Upper lobe of left lung (tissue), 6 donors: Measurements from ENCODE around the gene MATN4. TPM values are rescaled to one million over a fixed set of nuclear protein-coding genes. Genes with fewer than 3 reads are reported as not detected.

Experiments
- ATAC-seq, 2 donors: fragments of 200-7000 bp; cut with Tn5 transposase; one replicate each; pipeline ENCODE4 v1.9.1; 2022; ENCODE audit warnings: mild to moderate bottlenecking in 2 of 2, moderate library complexity in 2 of 2; ENCODE audit not compliant: low FRiP score in 2 of 2
- DNase-seq, 2 donors: peaks; one replicate each; pipeline ENCODE4 v3.0.0-alpha.2; 2019 to 2020
- H3K27ac ChIP-seq, 4 donors: fragments of 200-600 bp; sonication (generic); one replicate each; pipeline ENCODE4 v1.5.1; 2016 to 2019
- H3K27me3 ChIP-seq, 4 donors: fragments of 200-600 bp; sonication (generic); one replicate each; pipeline ENCODE4 v1.5.1; 2017 to 2019
- H3K36me3 ChIP-seq, 4 donors: fragments of 200-600 bp; sonication (generic); one replicate each; pipeline ENCODE4 v1.5.1; 2016 to 2019
- H3K4me1 ChIP-seq, 4 donors: fragments of 200-600 bp; sonication (generic); one replicate each; pipeline ENCODE4 v1.5.1; 2018 to 2019
- H3K4me3 ChIP-seq, 4 donors: fragments of 200-600 bp; sonication (generic); one replicate each; pipeline ENCODE4 v1.5.1; 2017 to 2019; ENCODE audit warnings: mild to moderate bottlenecking in 2 of 4, moderate library complexity in 1 of 4
- H3K9me3 ChIP-seq, 4 donors: fragments of 200-600 bp; sonication (generic); one replicate each; pipeline ENCODE4 v1.5.1; 2018 to 2019
- EP300 ChIP-seq, 4 donors: sonication (generic); formaldehyde crosslinking; IDR thresholded peaks; one replicate each; pipeline ENCODE4 v1.5.1; 2017; ENCODE audit warnings: antibody characterized with exemption in 4 of 4, control low read depth in 2 of 4
- POLR2A ChIP-seq, 4 donors: fragments of 450-650 bp; IDR thresholded peaks; one replicate each; pipeline ENCODE4 v1.5.1; 2016 to 2017; ENCODE audit warnings: antibody characterized with exemption in 4 of 4, mild to moderate bottlenecking in 2 of 4
- POLR2AphosphoS5 ChIP-seq, 2 donors: sonication (generic); formaldehyde crosslinking; IDR thresholded peaks; one replicate each; pipeline ENCODE4 v1.5.1; 2017; ENCODE audit warnings: antibody characterized with exemption in 2 of 2
- WGBS, 2 donors: methylation state at CpG; one replicate each; pipeline ENCODE4 v1.1.5; 2017 to 2018; 5-methylcytosine and 5-hydroxymethylcytosine counted together
- total RNA-seq, 6 donors: library from RNA; depleted of rRNA in 4 of 6; stranded (reverse); fragments of >200 nt in 4 of 6; gene quantifications; one replicate each; pipeline versions ENCODE4 v1.1.0 to v1.2.1, GENCODE V29; 2016 to 2021
- TF ChIP-seq, protein P1 (sequence below), 6 experiments: fragments of 450-650 bp in 4 of 6; fragments of 200-600 bp in 2 of 6; sonication (generic) in 2 of 6; IDR thresholded peaks; one replicate each; pipeline ENCODE4 v1.5.1; 2016 to 2019; ENCODE audit warnings: antibody characterized with exemption in 6 of 6
- donor health status: DM: no; HTN: no; CAD: no; lungs with moderate emphysema.
- donor health status: DM: no; HTN: yes; CAD: no; lungs with severe emphysema.

Gene MATN4, protein sequence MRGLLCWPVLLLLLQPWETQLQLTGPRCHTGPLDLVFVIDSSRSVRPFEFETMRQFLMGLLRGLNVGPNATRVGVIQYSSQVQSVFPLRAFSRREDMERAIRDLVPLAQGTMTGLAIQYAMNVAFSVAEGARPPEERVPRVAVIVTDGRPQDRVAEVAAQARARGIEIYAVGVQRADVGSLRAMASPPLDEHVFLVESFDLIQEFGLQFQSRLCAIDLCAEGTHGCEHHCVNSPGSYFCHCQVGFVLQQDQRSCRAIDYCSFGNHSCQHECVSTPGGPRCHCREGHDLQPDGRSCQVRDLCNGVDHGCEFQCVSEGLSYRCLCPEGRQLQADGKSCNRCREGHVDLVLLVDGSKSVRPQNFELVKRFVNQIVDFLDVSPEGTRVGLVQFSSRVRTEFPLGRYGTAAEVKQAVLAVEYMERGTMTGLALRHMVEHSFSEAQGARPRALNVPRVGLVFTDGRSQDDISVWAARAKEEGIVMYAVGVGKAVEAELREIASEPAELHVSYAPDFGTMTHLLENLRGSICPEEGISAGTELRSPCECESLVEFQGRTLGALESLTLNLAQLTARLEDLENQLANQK
- total RNA-seq, result under 1 TPM in 2 of 6 donors, not detected in 4; 0.30 to 0.44 TPM

DNA sequence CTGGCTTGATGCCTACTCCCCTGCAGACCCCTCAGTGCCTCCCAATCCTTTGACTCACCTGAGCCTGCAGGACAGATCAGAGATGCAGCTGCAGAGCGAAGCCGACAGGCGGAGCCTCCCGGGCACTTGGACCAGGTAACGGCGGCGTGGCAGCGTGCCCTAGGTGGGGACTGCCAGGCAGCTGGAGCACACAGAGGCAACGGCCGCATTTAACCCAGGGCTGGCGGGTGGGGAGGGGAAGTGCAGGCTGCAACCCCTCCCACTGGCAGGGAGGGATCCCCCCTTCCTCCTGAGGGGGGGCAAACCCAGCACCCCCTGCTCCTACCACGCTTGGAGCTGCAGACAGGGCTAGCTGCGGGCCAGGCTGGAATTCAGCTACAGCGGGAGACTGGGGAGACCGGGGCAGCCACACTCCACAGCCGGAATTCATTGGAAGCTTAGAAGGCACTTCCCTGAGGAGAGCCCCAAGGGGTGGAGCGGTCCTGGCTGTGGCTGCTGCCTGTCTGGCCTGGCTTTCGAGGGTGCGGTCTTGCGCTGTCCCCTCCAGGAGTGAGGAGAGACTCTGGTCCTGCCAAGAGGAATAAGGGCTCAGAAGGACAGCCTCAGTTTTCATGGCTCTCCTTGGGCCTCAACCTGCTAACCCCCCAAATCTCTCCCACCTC is at the start of gene MATN4:
MATN4 (minus strand) TSS at position 183 of the 662 bp plus-strand sequence. CDS start 2,717 bp downstream, outside the sequence.
- Histone ChIP-seq H3K27ac (peak within 1 kb of the TSS in 1 of 4 donors; percentile 51), H3K27me3 (peaks cover 0 to 15% (median 4%) of the 10 kb centered on the region in 4 donors), H3K36me3 (no peaks in the 10 kb centered on the region), H3K9me3 (no peaks in the 10 kb centered on the region), H3K4me1 (peaks cover 0 to 27% (median 9%) of the 10 kb centered on the region in 4 donors), H3K4me3 (peak within 1 kb of the TSS in 1 of 4 donors; percentile 12)
- DNase-seq (peak; percentile 73 to 89), ATAC-seq (peak; percentile 61 to 74)
- WGBS, 2 donors, result 28 to 60% methylated on average over 3 to 18 of the region's 20 CpGs
- TF ChIP-seq, protein P1, sequence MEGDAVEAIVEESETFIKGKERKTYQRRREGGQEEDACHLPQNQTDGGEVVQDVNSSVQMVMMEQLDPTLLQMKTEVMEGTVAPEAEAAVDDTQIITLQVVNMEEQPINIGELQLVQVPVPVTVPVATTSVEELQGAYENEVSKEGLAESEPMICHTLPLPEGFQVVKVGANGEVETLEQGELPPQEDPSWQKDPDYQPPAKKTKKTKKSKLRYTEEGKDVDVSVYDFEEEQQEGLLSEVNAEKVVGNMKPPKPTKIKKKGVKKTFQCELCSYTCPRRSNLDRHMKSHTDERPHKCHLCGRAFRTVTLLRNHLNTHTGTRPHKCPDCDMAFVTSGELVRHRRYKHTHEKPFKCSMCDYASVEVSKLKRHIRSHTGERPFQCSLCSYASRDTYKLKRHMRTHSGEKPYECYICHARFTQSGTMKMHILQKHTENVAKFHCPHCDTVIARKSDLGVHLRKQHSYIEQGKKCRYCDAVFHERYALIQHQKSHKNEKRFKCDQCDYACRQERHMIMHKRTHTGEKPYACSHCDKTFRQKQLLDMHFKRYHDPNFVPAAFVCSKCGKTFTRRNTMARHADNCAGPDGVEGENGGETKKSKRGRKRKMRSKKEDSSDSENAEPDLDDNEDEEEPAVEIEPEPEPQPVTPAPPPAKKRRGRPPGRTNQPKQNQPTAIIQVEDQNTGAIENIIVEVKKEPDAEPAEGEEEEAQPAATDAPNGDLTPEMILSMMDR (IDR thresholded peaks at IDR 0.05), result peak in 3 of 6 experiments; percentile 26 to 49 (median 29)
- TF ChIP-seq POLR2AphosphoS5 (IDR thresholded peaks at IDR 0.05), result no peak

DNA sequence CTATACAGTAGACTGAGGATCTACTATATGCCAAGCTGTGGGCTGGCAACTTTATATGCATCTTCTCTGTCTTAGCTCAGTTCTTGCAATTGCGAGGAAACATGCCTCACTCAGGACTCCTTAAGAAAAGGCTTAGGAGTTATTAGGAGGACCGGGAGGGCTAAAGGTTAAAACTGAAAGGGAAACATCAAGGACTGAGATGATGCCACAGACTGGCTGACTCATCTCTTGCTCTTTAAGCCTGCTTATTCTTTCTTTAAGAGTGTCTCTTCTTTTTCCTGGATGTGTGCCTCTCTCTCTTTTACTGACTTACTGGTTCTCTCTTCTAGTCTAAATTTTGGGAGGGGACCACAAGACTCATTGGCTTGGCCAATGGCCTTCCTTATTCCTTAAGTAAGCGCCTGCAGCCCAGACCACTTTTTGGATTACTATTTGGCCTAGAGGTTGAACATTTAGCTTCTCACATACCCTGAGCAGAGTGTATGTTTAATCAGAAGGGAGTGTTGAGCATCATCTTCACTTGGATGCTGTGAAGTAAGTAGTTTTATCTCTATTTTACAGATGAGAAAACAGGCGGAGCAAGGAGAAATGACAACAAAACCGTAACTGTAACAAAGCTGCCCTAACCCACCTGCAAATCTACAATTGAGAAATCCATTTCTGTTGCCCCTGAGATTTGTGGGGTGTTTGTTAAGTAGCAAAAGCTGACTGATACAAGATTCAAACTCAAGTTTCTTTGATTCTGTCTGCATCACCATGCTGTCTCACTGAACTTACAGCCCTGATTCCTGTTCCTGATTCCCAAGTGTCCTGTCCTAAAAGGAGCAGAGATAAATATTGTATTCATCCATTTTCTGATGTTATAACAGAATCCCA is 47.3 kb upstream of the MATN4 start:
- no peak overlapping the region for H3K27ac ChIP-seq
- H3K9me3 ChIP-seq, result no peaks in the 10 kb centered on the region
- ATAC-seq (no peak), DNase-seq (no peak)
- TF ChIP-seq POLR2AphosphoS5 (IDR thresholded peaks at IDR 0.05) (no peak), POLR2A (IDR thresholded peaks at IDR 0.05) (no peak)
- WGBS, 2 donors, result 46 to 82% methylated on average over 5 of the region's 5 CpGs
- peaks cover 28 to 46% (median 31%) of the 10 kb centered on the region in 4 donors for H3K4me1 ChIP-seq
- no peak overlapping the region for H3K4me3 ChIP-seq
- H3K27me3 ChIP-seq, result no peaks in the 10 kb centered on the region
- no peaks in the 10 kb centered on the region for H3K36me3 ChIP-seq

DNA sequence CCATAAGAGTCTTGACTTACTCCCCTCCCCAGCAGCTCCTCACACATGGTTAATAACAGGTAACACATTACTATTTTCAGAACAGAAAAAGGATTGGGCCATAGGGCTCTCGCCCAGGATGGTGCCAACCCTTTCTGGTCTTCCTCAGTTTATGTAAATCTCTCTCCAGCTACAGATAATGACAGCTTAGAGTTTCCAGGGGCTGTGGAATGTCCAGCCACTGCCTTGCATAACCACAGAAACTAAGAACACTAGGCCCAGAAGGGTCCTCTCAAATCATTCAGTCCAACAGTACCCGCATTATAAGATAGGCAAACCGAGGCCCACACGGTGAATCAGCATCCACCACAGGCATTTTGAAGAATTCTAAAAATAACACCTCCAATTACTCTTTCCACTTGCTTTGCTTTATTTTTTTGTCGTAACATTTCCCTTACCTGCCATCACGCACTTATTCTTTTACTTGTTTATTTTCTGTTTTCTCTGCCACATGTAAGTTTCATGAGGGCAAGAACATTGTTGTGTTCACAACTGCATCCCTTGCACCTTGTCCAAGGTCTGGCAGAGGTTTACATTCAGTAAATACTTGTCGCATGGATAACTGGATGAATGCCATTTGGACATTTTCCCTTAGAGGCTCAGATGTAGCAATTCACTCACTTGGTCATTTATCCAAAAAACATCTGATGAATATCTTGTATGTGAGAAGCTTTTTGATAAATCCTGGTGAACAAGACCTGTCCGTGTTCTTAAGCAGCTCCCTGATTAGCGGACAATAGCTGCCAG is 46.5 kb upstream of the MATN4 start:
- no peak for DNase-seq
- H3K27ac ChIP-seq, result no peak overlapping the region
- WGBS, 2 donors, result 77 to 85% methylated on average over 9 of the region's 9 CpGs
- TF ChIP-seq EP300 (IDR thresholded peaks at IDR 0.05), result no peak
- TF ChIP-seq, protein P1 (IDR thresholded peaks at IDR 0.05), result no peak
- TF ChIP-seq POLR2A (IDR thresholded peaks at IDR 0.05), result no peak
- no peak for TF ChIP-seq POLR2AphosphoS5 (IDR thresholded peaks at IDR 0.05)
- no peaks in the 10 kb centered on the region for H3K36me3 ChIP-seq
- no peaks in the 10 kb centered on the region for H3K9me3 ChIP-seq
- no peak overlapping the region for H3K4me3 ChIP-seq
- ATAC-seq, result no peak
- peaks cover 21 to 38% (median 25%) of the 10 kb centered on the region in 4 donors for H3K4me1 ChIP-seq
- no peaks in the 10 kb centered on the region for H3K27me3 ChIP-seq

DNA sequence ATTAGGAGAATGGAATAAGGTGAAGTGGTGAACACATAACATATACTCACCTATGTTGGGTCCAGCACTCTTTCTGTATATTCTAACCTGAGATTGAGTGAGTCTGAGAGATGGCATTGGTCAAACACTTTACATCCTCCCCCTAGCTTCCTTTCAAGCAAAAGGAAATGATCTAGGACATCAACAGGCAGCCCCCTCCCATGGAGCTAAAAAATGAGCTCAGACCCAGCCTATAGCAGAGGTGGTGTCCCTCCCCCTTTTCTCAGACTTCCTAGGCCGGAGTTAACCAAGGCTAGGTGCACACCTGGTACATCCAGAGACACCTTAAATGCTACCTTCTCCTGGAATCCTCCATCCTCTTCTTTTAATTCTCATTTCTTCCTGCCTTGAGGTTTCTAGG is 45.6 kb upstream of the MATN4 start:
- TF ChIP-seq EP300 (IDR thresholded peaks at IDR 0.05) (no peak), POLR2AphosphoS5 (IDR thresholded peaks at IDR 0.05) (no peak), POLR2A (IDR thresholded peaks at IDR 0.05) (no peak)
- TF ChIP-seq, protein P1 (IDR thresholded peaks at IDR 0.05), result no peak
- Histone ChIP-seq H3K4me3 (no peak overlapping the region), H3K27ac (no peak overlapping the region), H3K36me3 (no peaks in the 10 kb centered on the region), H3K4me1 (peaks cover 14 to 29% (median 17%) of the 10 kb centered on the region in 4 donors), H3K9me3 (no peaks in the 10 kb centered on the region), H3K27me3 (no peaks in the 10 kb centered on the region)
- WGBS, 2 donors, result 94 to 95% methylated on average over 1 of the region's 1 CpG
- DNase-seq (no peak), ATAC-seq (no peak)
